Right lobe of liver (tissue), 6 donors: ENCODE results near the gene C5orf34. TPM values are rescaled to one million over a fixed set of nuclear protein-coding genes. Genes with fewer than 3 reads are reported as not detected.

Experiments
- ATAC-seq, 4 donors: fragments of 200-7000 bp; cut with Tn5 transposase; one replicate each; pipeline ENCODE4 v1.9.1; 2020; ENCODE audit warnings: mild to moderate bottlenecking in 4 of 4, moderate library complexity in 4 of 4
- DNase-seq, 3 donors: peaks; one replicate each; pipeline ENCODE4 v3.0.0-alpha.2; 2020
- H3K27ac ChIP-seq, 3 donors: fragments of 200-600 bp; one replicate each; pipeline ENCODE4 v1.8.0; 2022
- H3K27me3 ChIP-seq, 2 donors: fragments of 200-600 bp; one replicate each; pipeline ENCODE4 v1.8.0; 2022
- H3K36me3 ChIP-seq, 4 donors: fragments of 200-600 bp; sonication (generic) in 1 of 4; one replicate each; pipeline versions ENCODE4 v1.5.1 to v1.8.0; 2017 to 2022; ENCODE audit warnings: control low read depth in 1 of 4
- H3K4me1 ChIP-seq, 4 donors: fragments of 200-600 bp; sonication (generic) in 1 of 4; one replicate each; pipeline versions ENCODE4 v1.5.1 to v1.8.0; 2017 to 2022; ENCODE audit warnings: control low read depth in 1 of 4
- H3K4me3 ChIP-seq, 3 donors: fragments of 200-600 bp; one replicate each; pipeline ENCODE4 v1.8.0; 2022
- H3K9me3 ChIP-seq, 4 donors: fragments of 200-600 bp; sonication (generic) in 1 of 4; one replicate each; pipeline versions ENCODE4 v1.5.1 to v1.8.0; 2017 to 2022; ENCODE audit warnings: control low read depth in 1 of 4
- CTCF ChIP-seq, 4 donors: fragments of 200-600 bp in 3 of 4; fragments of 450-650 bp in 1 of 4; IDR thresholded peaks; one replicate each; pipeline versions ENCODE4 v1.5.1 to v1.8.0; 2016 to 2022; ENCODE audit warnings: antibody characterized with exemption in 4 of 4, mild to moderate bottlenecking in 2 of 4
- POLR2A ChIP-seq: fragments of 450-650 bp; IDR thresholded peaks from one replicate; pipeline ENCODE4 v1.6.1; 2017; ENCODE audit warnings: antibody characterized with exemption, mild to moderate bottlenecking
- WGBS: methylation state at CpG from one replicate; pipeline ENCODE4 v1.1.6; 2018; ENCODE audit warnings: low coverage, low lambda C conversion rate; ENCODE audit not compliant: insufficient coverage; ENCODE audit errors: missing lambda C conversion rate; 5-methylcytosine and 5-hydroxymethylcytosine counted together
- intact Hi-C, 2 donors: fragments of 100-400 bp; cut with DNase I; formaldehyde crosslinking; loops; one replicate each; pipeline versions ENCODE4 v1.11.2 to v1.14.1; 2022
- long read RNA-seq: library from polyadenylated mRNA; unstranded; transcript quantifications from one replicate; pipeline ENCODE4 v2.0.0, GENCODE V29; 2019
- total RNA-seq, 6 experiments: library from RNA; depleted of rRNA in 2 of 6; stranded (reverse); fragments of >200 nt in 2 of 6; fragmentation: NEBNext Ultra II Directional in 3 of 6; extraction: Animal tissue kit (Norgen Biotek cat#: 25700) in 3 of 6; gene quantifications; one replicate each; pipeline versions ENCODE4 v1.1.0 to v1.2.4, GENCODE V29; 2016 to 2023
- donor health status: DM: no; HTN: yes; CAD: no.
- donor health status: DM: no; HTN: no; CAD: no.
- donor health status: DM: no; HTN: no; CAD: no.
- donor health status: DM: no; HTN: yes; CAD: no.
- donor health status: DM: no; HTN: yes; CAD: no.

Gene C5orf34
- under 1 TPM; 0.15 to 0.99 (median 0.72) TPM for total RNA-seq
- long read RNA-seq: 0 reads

DNA sequence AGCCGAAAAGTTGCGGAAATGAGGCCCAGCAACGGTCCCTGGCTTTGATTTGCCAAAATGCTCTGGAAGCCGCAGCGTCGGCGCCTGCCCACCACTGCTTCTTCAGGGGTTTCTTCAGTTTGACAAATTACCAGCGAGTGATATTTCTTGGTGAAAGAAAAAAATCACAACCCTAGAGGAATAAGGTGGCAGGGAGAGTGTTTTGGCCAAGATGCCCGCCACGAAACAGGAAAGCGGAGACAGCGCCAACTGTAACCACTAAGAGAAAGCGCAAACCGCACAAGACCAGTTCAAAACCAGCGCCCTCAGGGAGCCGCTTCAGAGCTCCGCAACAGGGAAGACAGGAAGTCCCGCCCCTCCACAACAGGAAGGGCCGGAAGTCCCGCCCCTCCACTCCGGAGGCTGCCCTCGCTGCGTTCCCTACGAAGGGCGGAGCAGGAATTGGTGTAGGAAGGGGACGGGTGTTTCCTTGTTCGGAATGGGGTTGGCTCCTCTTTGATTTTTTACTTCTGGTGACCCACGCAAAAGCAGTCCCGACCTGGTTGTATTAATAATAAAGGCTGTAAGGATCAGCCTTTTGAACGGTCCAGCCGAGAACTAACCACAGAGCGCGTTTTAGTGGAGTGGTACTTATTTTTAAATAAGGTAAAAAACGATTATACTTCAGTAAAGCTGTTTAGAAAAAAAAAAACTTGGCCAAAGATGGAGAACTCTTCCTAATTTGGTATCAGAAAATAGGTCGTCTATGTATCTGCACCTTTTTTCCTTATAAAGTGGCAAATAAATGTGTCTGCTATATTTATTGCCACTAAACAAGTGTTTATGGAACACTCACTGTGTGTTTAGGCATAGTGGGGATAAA, at the start of gene C5orf34:
Gene C5orf34, minus strand, starts transcription at position 333 of the 862 bp plus-strand sequence. CDS start 5,809 bp downstream, outside the sequence.
- under 1% methylated on average over 34 of the region's 35 CpGs for WGBS
- ATAC-seq: peak; percentile 100
- intact Hi-C loops: no loop called here
- peak; percentile 97 to 98 (median 97) for DNase-seq
- peak within 1 kb of the TSS; percentile 56 to 70 (median 68) for H3K27ac ChIP-seq
- H3K27me3 ChIP-seq: no peaks in the 10 kb centered on the region
- peak; percentile 66 for TF ChIP-seq POLR2A
- TF ChIP-seq CTCF (IDR thresholded peaks at IDR 0.05): no peak
- H3K36me3 ChIP-seq: no peaks in the 10 kb centered on the region
- H3K4me1 ChIP-seq: peaks cover 0 to 6% (median 3%) of the 10 kb centered on the region in 4 donors
- H3K9me3 ChIP-seq: no peaks in the 10 kb centered on the region
- H3K4me3 ChIP-seq: peak within 1 kb of the TSS; percentile 51 to 66 (median 51)

GRCh38 chr5:43564289-43564850, 49.4 kb upstream of the C5orf34 start:
- H3K4me3 ChIP-seq: no peak overlapping the region
- ATAC-seq: no peak

DNA sequence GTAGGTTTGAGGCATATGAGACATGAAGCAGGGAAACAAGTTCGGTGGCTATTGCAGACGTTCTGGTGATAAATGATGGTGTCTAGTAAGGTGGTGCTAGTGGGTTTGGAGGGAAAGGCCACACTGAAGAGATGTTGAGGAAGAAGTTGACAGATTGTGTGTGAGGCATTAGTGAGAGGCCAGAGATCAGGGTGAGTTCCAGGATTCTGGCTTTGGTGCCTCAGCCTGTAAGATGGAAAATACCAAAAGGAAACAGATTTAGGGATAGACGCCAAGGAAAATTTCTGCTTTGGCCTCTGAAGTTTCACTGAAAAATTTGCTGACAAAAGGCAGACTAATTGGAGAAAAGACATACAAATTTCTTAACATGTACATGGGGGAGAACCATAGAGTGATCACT, 48.4 kb upstream of the C5orf34 start:
- H3K27me3 ChIP-seq: no peaks in the 10 kb centered on the region
- H3K36me3 ChIP-seq: no peaks in the 10 kb centered on the region
- DNase-seq (no peak), ATAC-seq (no peak)
- no peaks in the 10 kb centered on the region for H3K9me3 ChIP-seq
- H3K4me3 ChIP-seq: no peak overlapping the region
- 60% methylated on average over 3 of the region's 3 CpGs for WGBS
- no peak overlapping the region for H3K27ac ChIP-seq
- no peaks in the 10 kb centered on the region for H3K4me1 ChIP-seq
- TF ChIP-seq POLR2A (no peak), CTCF (IDR thresholded peaks at IDR 0.05) (no peak)
- intact Hi-C loops: no loop called here

More at GRCh38 chr5:43564289-43564850, 49.4 kb upstream of the C5orf34 start:
- no peaks in the 10 kb centered on the region for H3K9me3 ChIP-seq
- intact Hi-C loops: no loop called here
- H3K27me3 ChIP-seq: no peaks in the 10 kb centered on the region
- H3K27ac ChIP-seq: no peak overlapping the region
- DNase-seq: no peak
- no peak for TF ChIP-seq CTCF (IDR thresholded peaks at IDR 0.05)
- TF ChIP-seq POLR2A: no peak
- H3K36me3 ChIP-seq: no peaks in the 10 kb centered on the region
- WGBS: 40% methylated on average over 3 of the region's 5 CpGs
- H3K4me1 ChIP-seq: peaks cover 0 to 3% (median 0%) of the 10 kb centered on the region in 4 donors

DNA sequence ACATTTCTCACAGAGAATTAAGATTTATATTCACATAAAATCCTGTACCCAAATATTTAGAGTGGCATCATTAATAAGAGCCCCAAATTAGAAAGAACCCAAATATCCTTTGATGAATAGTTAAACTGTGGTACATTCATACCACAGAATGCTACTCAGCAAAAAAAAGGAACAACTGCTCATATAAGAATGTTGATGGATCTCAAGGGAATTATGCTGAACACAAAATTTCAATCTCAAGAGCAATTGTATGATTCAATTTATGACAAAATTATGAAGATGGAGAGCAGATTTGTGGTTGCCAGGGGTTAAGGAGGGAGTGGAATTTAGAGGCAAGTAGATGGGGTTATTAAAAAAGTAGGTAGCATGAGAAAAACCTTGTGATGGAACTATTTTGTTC, 46.4 kb upstream of the C5orf34 start:
- Histone ChIP-seq H3K27ac (no peak overlapping the region), H3K4me1 (no peaks in the 10 kb centered on the region), H3K27me3 (no peaks in the 10 kb centered on the region), H3K9me3 (no peaks in the 10 kb centered on the region), H3K4me3 (no peak overlapping the region), H3K36me3 (no peaks in the 10 kb centered on the region)
- ATAC-seq (no peak), DNase-seq (no peak)
- TF ChIP-seq POLR2A: no peak
- TF ChIP-seq CTCF (IDR thresholded peaks at IDR 0.05): no peak
- intact Hi-C loops: no loop called here
